ENCODE data around the gene BMPR2. TPM values are rescaled to one million over a fixed set of nuclear protein-coding genes. Genes with fewer than 3 reads are reported as not detected.
"Not testable (repeated sequence)": the region's sequence is repeated elsewhere in the genome, so short reads cannot be mapped to it uniquely, and the experiment has no call there.

Gene BMPR2
- total and polyA plus RNA-seq, 2 donors from 2014 or later = 12.5 to 66.9 TPM

GRCh38 chr2:202360646-202361045 is 15.5 kb upstream of the BMPR2 start:
- Histone ChIP-seq H3K27me3 (ENCODE audit: control insufficient read depth, insufficient read depth, low read length) (no peaks in the 10 kb centered on the region), H3K4me3 (ENCODE audit: low read length in 3 of 3) (no peak overlapping the region), H3K4me1 (ENCODE audit: control insufficient read depth in 2 of 3, insufficient read depth in 2 of 3, low read depth in 1 of 3, low read length in 3 of 3) (no peaks in the 10 kb centered on the region), H3K27ac (ENCODE audit: low read depth in 2 of 2, low read length in 2 of 2) (no peak overlapping the region), H3K9ac (ENCODE audit: low read length in 3 of 3) (no peak overlapping the region), H3K9me3 (ENCODE audit: control insufficient read depth in 2 of 3, insufficient read depth in 1 of 3, low read length in 3 of 3) (no peaks in the 10 kb centered on the region), H3K36me3 (ENCODE audit: control insufficient read depth in 2 of 3, insufficient read depth in 3 of 3, low read length in 3 of 3) (no peaks in the 10 kb centered on the region)
- DNase-seq = peak in 1 of 5 donors; percentile 7
- intact Hi-C loops (cut with DNase I) = no loop called here
- TF ChIP-seq CTCF (IDR thresholded peaks at IDR 0.05; ENCODE audit: borderline replicate concordance, extremely low read depth, insufficient read depth) = no peak
- FAIRE-seq = no peak

- TF ChIP-seq CTCF (IDR thresholded peaks at IDR 0.05; ENCODE audit: borderline replicate concordance, extremely low read depth, insufficient read depth) = no peak
- no peaks in the 10 kb centered on the region for H3K36me3 ChIP-seq (ENCODE audit: control insufficient read depth in 2 of 3, insufficient read depth in 3 of 3, low read length in 3 of 3)
Measured at GRCh38 chr2:202361108-202361507, 15.0 kb upstream of the BMPR2 start.

GRCh38 chr2:202373490-202373889 is 2.6 kb upstream of the BMPR2 start:
- intact Hi-C loops (cut with DNase I) = no loop called here
- no peaks in the 10 kb centered on the region for H3K36me3 ChIP-seq (ENCODE audit: control insufficient read depth in 2 of 3, insufficient read depth in 3 of 3, low read length in 3 of 3)
- H3K9ac ChIP-seq (ENCODE audit: low read length in 3 of 3) = no peak overlapping the region
- H3K27ac ChIP-seq (ENCODE audit: low read depth in 2 of 2, low read length in 2 of 2) = no peak overlapping the region
- peaks cover 0 to 2% (median 0%) of the 10 kb centered on the region in 3 donors for H3K4me1 ChIP-seq (ENCODE audit: control insufficient read depth in 2 of 3, insufficient read depth in 2 of 3, low read depth in 1 of 3, low read length in 3 of 3)
- no peaks in the 10 kb centered on the region for H3K27me3 ChIP-seq (ENCODE audit: control insufficient read depth, insufficient read depth, low read length)
- no peaks in the 10 kb centered on the region for H3K9me3 ChIP-seq (ENCODE audit: control insufficient read depth in 2 of 3, insufficient read depth in 1 of 3, low read length in 3 of 3)
- DNase-seq = peak in 3 of 5 donors; percentile 10 to 39 (median 20)
- FAIRE-seq = no peak
- no peak for TF ChIP-seq CTCF (IDR thresholded peaks at IDR 0.05; ENCODE audit: borderline replicate concordance, extremely low read depth, insufficient read depth)
- no peak overlapping the region for H3K4me3 ChIP-seq (ENCODE audit: low read length in 3 of 3)

More at GRCh38 chr2:202361108-202361507, 15.0 kb upstream of the BMPR2 start:
- no peaks in the 10 kb centered on the region for H3K27me3 ChIP-seq (ENCODE audit: control insufficient read depth, insufficient read depth, low read length)
- no peak overlapping the region for H3K27ac ChIP-seq (ENCODE audit: low read depth in 2 of 2, low read length in 2 of 2)
- DNase-seq (peak in 2 of 5 donors; percentile 31 to 79), FAIRE-seq (no peak)
- no peaks in the 10 kb centered on the region for H3K4me1 ChIP-seq (ENCODE audit: control insufficient read depth in 2 of 3, insufficient read depth in 2 of 3, low read depth in 1 of 3, low read length in 3 of 3)
- H3K9ac ChIP-seq (ENCODE audit: low read length in 3 of 3) = no peak overlapping the region
- no peak overlapping the region for H3K4me3 ChIP-seq (ENCODE audit: low read length in 3 of 3)
- H3K9me3 ChIP-seq (ENCODE audit: control insufficient read depth in 2 of 3, insufficient read depth in 1 of 3, low read length in 3 of 3) = no peaks in the 10 kb centered on the region
- intact Hi-C loops (cut with DNase I) = no loop called here

GRCh38 chr2:202374383-202374782 is 1.7 kb upstream of the BMPR2 start:
- peak in 3 of 5 donors; percentile 18 to 57 (median 37) for DNase-seq
- H3K27ac ChIP-seq (ENCODE audit: low read depth in 2 of 2, low read length in 2 of 2); H3K9me3 ChIP-seq (ENCODE audit: control insufficient read depth in 2 of 3, insufficient read depth in 1 of 3, low read length in 3 of 3); H3K36me3 ChIP-seq (ENCODE audit: control insufficient read depth in 2 of 3, insufficient read depth in 3 of 3, low read length in 3 of 3); FAIRE-seq; H3K4me1 ChIP-seq (ENCODE audit: control insufficient read depth in 2 of 3, insufficient read depth in 2 of 3, low read depth in 1 of 3, low read length in 3 of 3); H3K27me3 ChIP-seq (ENCODE audit: control insufficient read depth, insufficient read depth, low read length); intact Hi-C loops (cut with DNase I); H3K9ac ChIP-seq (ENCODE audit: low read length in 3 of 3): not testable (repeated sequence)
- H3K4me3 ChIP-seq (ENCODE audit: low read length in 3 of 3) = peak overlapping the region in 1 of 3 donors; percentile 90

Data from kidney (tissue), 14 donors.